Left renal cortex interstitium (tissue), 4 donors: ENCODE measurements around the gene NIPAL3. TPM values are rescaled to one million over a fixed set of nuclear protein-coding genes. Genes with fewer than 3 reads are reported as not detected.
"Not testable (repeated sequence)": the region's sequence is repeated elsewhere in the genome, so short reads cannot be mapped to it uniquely, and the experiment has no call there.

ENCODE experiments used
- DNase-seq, 4 donors: peaks; one replicate each; pipeline ENCODE4 v3.0.0-alpha.2; 2013; ENCODE audit warnings: low read depth in 4 of 4, low spot score in 2 of 4, missing footprints in 1 of 4
- polyA plus RNA-seq, 4 donors: library from polyadenylated mRNA; unstranded; fragments of 120-200 nt; gene quantifications; one replicate each; pipeline ENCODE4 v1.2.1, GENCODE V29; 2013; ENCODE audit not compliant: insufficient read length in 4 of 4

NIPAL3 gene
- polyA plus RNA-seq, 4 donors = 20.4 to 22.7 (median 21.2) TPM

DNA sequence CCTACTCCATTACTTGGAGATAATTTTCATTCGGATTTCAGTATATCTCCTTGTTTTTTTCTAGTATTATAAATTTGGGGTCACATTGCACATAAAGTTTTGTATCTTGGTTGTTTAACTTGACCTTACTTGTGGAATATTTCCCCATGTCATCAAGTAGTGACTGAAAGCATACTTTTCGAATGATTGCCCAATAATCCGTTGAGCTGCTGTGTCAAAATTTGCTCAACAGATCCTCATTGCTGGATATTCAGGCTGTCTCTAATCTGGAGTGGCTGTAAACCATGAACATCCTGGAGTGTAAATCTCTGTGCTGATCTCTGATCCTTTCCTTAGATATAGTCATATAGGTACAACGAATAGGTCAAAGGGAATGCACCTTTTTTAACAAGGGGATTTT lies 4.9 kb downstream of the NIPAL3 start:
- DNase-seq = no peak

DNA sequence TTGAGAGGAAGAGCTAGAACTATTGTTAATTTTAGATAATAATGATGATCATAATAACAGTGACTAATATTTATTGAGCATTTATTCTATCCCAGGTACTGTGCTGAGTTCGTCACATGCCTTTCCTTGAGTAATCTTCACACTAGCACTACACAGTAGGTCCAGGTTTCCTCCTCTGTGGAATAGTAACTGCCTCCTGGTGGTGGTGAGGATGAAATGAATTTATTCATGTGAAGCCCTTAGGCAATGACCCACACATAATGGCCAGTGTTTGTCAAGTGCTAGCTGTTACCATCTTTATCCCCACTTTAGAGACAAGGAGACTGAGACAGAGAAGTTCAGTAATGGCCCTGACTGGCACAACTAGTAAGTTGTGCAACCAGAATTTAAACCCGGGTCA lies 5.9 kb downstream of the NIPAL3 start:
- no peak for DNase-seq

DNA sequence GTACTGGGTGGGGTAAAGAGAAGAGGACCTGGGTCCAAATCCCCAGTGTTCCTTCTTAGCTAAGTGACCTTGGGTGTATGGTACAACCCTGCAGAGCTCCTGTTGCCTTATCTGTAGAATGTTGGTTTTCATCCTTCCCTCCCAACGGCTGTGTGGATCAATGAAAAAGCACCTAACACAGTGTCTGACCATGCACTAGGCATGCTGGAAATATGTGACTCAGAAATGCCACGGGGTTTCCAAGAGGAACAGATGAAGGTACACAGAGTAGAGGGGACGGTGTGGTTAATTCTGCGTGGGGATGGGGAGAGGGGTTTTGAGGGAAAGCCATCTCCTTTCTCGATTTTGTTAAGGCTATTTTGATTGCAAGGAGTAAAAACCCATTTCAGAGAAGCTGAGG lies 8.6 kb downstream of the NIPAL3 start:
- no peak for DNase-seq

DNA sequence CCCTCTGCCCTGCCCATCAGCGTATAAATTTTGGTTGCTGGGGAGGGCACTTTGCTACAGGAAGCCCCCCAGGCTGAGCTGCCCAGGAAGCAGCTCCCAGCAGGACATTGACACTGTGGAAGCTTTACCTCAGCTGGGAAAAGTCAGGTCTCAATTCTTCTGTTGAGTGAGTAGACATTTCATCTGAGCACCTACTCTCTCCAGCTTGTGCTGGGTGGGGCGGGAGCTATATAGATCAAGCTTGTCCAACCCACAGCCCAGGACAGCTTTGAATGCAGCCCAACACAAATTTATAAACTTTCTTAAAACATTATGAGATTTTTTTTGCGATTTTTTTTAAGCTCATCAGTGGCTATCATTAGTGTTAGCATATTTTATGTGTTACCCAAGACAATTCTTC lies 9.4 kb downstream of the NIPAL3 start:
- no peak for DNase-seq

DNA sequence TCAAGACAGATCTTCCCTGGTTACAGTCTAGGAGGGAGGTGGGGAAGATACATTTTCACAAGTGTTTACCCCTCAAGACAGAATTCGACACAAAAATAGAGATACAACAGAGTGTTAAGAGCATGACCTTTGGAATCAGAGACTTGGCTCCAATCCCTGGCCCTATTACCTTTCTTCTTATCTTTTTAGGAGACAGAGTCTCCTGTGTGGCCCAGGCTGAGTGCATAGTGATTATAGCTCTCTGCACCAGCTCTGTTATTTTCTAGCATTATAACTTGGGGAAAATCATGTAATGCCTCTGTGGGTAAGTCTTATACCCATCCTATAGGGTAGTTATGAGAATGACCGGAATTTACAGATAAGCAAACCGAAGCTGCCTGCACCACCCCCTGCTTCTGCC lies 9.8 kb downstream of the NIPAL3 start:
- no peak for DNase-seq

DNA sequence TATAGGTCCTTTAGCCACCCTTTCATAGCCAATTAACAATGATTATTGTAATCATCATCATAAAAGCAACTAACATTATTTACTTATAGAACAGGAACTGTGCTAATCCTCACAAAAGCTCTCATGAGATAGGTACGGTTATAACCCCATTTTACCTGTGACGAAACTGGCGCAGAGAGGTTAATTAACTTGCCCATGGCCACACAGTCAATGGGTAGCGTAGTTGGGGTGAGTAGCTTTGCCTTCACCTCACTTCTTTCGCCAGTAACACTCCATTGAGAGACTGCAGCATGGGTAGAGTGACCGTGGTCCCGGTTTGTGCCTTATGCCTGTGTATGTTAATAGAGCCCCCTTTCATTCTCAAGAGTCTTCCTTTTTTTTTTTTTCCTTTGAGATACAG lies 10.3 kb downstream of the NIPAL3 start:
- DNase-seq = no peak

DNA sequence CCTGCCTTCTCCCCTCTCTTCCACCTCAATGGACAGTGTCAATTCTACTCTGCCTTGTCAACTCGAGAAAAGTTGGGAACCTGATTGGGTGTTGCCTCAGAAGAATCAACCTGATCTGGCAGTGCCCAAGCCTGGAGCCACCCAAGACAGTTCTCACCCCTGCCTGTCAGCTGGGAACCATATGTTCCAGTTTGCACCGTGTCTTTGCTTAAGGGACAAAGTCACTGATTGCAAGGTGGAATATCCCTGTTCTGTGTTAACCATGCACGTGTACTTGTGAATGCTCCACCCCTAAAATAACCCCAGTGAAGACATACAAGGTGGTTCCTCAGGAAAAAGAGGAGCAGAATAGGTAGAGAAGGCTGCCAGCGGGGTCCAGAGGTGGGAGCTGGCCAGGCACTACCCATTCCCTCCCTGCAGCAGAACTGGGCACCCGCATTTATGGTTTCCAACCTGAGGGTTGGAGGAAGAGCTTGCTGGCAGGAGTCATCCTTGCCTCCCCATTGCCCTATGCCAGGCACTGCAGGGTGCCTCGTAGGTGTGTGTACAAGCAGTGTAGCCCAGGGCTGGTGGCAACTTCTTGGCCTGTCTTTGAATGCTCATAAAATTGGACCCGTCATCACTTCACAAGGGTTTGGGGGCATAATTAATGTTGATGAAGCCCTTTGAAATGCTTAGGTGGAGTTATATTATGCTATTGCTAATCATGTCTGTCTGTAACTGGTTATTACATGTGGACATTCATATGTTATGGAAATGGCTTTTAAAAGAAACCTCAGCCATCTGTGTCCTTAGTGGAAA lies 11.3 kb downstream of the NIPAL3 start:
- no peak for DNase-seq

DNA sequence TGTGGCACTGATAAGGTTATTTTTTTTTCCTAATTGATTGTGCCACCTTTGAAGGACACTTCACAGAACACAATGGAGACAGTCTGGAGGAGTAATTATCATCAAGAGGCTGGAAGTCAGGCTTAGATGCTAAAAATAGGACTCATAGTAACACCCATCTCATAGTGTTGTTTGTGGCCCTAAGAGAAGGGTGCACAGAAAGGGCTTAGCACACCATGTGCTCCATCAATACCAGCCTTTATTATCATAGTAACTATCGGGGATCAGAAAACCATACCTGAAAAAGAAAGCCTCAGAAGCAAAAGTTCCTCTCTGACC lies 11.9 kb downstream of the NIPAL3 start:
- no peak for DNase-seq

DNA sequence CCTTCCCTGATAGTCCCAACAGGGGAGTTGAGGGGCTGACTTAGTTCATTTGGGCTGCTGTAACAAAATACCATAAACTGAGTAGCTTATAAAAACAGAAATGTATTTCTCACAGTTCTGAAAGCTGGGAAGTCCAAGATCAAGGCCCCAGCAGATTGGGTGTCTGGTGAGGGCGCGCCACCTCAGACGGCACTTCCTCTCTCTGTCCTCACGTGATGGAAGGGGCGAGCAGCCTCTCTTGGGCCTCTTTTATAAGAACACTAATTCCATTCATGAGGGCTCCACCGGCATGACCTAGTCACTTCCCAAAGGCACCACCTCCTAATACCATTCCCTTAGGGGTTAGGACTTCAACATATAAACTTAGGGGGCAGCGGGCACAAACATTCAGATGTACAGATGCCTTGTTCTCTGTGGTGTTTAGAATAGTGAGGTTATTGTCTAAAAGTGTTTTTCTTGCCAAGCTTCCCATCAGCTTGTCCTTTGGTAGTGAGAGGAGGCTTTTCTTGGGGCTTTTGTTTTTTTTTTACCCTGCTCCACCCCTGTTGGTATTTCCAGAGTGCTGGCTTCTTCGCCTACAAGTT lies 20.3 kb downstream of the NIPAL3 start:
- DNase-seq = no peak

DNA sequence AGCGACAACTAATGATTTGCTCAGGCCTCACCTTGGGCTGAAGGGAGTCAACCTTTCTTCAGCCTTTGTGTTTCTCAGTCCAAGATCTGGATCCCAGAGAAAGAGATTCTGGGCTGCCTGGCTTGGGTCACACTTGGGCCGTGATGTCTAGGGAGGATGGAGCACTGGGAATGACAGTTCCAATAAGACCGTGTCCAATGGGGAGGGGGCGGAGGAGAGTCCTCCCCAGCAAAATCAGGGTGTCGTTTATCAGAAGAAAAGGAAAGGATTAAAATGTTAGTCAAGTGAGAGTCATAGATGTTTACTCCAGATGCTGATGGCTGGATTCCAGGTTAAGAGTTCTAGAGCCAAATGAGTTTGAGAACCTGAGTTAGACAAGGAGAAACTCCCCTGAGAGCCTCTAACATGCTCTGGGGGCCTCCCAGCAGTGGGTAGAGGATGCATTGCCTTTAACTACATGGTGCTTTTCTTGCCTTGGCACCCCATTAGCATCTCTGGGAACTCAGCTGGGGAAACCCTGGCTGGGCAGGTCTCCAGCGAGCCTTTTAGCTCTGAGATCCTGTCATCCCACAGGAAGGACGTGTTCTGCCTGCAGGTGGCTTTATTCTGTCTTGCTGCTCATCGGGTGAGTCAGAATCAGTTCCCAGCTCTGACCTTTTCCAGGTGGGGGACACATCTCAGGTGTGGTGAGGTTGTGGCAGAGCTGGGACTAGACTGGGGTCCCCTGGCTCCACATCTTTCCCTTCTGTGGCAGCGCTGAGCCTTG lies 22.2 kb downstream of the NIPAL3 start:
- no peak for DNase-seq

DNA sequence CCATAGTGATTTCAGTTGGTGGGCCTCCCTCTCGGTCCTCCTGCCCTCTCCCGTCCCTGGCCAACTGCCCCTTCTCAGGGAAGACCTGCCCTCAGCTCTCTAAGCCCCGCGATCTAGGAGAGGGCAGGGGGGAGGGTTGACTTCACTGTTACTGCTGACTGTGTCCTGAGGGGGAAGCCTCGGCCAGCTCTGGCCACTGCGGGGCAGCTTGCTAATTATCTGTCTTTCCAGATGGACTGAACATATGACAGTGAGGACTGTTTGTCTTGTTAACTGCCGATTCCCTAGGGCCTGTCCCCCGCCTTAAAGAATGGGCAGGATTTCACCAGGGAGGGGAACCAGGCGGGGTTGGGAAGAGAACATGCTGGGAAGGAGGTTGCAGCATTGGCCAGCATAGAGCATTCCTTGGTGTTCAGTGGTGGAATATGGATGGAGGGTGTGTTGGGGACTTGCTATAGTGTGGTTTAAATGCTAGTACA lies 22.9 kb downstream of the NIPAL3 start:
- peak in 1 of 4 donors; percentile 29 for DNase-seq

DNA sequence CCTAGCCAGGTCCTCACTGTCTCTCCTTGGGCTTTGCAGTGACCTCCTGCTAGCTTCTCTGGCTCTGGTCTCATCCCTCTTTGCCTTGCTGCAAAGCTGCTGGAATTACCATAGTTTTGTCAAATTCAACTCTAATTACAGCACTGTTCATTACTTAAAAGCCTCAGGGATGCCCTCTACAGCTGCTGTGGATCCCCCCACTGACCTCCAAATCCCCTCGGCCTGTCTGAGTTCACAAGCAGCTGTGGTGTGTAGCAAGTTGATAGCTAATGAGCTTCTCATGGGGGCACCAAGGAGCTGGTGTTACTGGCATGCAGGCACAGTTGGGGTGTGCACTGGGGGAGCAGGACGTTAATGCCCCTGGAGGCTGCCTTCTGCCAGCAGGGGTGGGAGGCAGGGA lies 24.8 kb downstream of the NIPAL3 start:
- no peak for DNase-seq

DNA sequence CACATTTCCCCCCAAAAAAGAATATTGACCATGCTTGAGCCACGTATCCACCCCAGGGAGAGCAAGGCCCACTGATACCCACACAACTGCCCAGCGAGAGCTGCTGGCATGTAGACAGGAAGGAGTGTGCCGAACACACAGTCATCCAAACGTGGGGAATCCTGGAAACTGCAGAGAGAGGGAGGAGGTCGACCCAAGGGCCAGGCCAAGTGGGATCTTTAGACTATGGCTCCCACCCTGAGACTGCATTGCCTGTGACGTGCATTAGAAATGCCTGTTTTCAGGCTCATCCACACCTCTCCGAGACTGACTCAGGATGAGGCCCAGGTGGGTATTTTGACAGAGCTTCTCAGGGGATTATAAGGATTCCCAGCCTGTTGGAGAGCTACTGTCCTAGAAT lies 25.9 kb downstream of the NIPAL3 start:
- DNase-seq = no peak

DNA sequence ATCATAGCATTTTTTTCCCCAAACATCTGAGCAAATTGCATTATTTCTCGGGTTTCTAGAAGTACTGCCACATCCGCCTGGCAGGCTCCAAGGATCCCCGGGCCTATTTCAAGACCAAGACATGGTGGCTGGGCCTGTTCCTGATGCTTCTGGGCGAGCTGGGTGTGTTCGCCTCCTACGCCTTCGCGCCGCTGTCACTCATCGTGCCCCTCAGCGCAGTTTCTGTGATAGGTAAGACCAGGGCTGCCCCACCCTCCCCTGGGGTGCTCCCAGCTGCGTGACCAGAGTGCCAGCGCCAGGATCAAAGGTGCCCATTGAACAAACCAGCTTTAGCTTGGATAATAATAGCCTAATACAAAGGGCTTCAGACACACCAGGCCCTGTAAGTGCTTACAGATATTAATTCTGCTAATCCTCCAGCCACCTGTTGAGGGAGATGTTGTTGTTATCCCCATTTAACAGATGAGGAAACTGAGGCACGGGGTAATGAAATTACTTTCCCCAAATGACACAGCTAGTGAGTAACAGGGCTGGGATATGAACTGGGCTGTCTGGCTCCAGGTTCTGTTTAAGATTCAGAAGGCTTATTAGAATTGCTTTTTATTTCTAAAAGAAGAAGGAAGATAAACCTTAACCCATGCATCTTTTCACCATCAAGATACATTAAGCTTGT lies 26.5 kb downstream of the NIPAL3 start:
- DNase-seq = no peak

DNA sequence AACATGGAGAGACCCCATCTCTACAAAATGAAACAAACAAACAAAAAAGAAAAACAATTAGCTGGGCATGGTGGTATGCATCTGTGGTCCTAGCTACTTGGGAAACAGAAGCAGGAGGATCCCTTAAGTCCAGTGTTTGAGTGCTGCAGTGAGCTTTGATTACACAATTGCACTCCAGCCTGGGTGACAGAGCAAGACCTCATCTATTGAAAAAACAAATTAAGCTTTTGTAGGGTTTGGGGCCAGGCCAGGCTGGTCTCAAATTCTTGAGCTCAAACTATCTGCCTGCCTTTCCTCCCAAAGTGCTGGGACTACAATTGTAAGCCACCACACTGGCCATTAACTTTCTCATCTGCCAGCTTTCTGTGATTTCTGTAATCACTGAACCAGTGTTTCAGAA lies 27.2 kb downstream of the NIPAL3 start:
- no peak for DNase-seq

DNA sequence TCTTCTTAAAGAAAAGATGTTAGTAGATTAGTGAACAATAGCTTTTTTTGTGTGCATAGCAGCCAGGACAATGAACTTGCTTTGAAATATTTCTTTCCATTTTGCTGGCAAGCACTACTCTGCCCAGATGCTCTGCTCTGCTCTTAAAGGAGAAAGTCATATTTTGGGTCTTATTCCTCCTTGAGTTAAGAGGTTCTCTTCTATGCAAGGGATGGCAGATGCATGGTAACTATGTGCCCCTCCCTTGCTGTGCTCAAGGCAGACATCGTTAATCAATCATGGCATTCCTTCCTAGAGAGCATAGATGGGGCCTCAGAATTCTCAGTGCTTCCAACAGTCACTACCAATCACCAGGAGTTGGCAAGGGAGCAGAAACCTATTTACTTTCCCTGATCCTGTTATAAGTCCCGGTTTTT lies 27.6 kb downstream of the NIPAL3 start:
- DNase-seq = no peak

DNA sequence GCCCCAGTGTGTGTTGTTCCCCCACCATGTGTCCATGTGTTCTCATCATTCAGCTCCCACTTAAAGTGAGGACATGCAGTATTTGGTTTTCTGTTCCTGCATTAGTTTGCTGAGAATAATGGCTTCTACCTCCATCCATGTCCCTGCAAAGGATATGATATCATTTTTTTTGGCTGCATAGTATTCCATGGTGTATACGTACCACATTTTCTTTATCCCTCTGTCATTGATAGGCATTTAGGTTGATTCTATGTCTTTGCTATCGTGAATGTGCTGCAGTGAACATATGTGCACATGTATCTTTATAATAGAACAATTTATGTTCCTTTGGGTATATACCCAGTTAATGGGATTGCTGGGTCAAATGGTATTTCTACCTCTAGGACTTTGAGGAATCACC lies 30.8 kb downstream of the NIPAL3 start:
- DNase-seq = not testable (repeated sequence)

DNA sequence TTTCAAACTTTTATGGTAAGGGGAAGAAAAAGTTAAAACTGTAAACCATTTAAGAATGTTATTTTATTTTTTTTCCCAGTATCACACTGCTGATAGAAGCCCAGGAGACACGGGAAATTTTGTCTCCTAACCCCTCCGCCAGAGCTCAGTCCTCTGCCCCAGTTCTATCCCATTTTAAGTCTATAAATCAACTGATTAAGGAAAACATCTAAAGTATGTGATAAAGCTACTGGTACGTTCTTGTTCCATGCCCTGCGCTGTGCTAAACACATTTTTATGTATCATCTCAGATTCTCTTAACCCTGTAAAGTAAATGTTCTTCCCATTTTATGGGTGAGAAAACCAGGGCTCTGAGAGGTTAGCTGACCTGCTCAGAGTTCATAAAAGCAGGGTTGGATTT lies 34.7 kb downstream of the NIPAL3 start:
- DNase-seq = no peak

DNA sequence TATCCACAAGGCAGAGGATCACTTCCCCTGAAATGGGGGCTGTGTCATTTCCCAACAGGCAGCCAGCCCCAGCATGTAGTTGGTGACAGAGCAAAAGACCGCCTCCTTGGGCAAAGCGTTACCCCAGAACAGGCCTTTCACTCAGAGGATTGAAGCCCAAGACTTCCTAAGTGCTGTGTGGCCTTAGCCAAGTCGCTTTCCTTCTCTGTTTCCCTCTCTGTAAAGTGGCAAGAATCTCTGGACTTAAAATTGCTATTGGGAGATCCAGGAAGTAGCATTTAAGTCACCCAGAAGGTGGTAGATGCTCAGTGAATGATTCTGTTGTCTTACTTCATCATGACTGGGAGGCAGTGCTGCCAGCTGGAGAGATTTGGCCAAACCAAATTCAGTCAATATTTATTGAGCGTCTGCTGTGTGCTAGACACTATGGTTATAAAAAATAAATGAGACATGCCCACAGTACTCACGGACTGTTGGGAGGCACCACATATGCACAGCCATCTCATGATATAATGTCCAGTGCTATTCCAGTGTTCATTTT lies 35.3 kb downstream of the NIPAL3 start:
- no peak for DNase-seq

DNA sequence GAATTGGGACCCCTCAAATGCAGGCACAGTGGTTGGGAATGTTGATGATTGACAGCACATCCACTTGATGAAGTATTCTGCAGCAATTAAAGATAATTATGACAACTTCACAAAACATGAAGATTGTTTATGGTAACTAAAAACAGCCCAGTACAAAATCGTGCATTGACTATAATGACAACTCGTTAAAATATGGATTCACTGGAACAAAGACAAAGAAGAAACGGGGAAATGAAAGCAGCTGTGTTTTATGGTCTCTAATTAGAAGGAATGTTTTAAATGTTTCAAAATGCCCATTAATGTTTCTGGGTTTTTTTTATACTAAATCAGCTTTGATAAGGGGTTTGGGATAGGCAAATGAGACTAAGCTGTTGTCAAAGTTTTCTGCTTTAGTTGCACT lies 36.1 kb downstream of the NIPAL3 start:
- no peak for DNase-seq

DNA sequence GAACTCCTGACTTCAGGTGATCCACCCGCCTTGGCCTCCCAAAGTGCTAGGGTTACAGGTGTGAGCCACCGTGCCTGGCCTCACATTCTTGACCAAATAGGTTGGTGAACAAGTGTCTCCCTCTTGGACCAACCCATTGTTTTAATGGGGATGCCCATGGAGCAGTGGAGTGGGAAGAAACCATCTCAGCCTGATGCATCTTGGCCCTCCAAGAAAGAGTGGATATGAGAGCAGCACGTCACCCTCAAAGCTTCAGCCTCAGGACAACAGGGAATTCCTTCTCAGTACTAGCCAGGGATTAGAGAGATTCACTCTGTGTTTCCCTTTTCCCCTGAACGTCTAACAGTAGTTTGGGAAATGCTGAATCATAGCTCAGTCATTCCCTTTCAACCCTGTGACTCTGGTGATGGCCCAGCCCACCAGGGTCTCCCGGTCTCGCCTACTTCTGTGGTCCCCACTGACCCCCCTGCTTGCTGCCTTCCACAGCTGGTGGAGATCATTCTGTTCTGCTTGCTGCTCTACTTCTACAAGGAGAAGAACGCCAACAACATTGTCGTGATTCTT lies 37.4 kb downstream of the NIPAL3 start:
- no peak for DNase-seq
